Cerebellar cortex (tissue), 1 donor: Measurements from ENCODE around the gene NRXN3.

ENCODE experiments used
- DNase-seq: peaks from one replicate; pipeline ENCODE4 v3.0.0-alpha.2; 2015; ENCODE audit warnings: low spot score

Gene NRXN3

GRCh38 chr14:78170203-78170602, at the start of gene NRXN3:
Gene NRXN3, plus strand, starts transcription at chr14:78170373. Its CDS starts 72,721 bp downstream, at chr14:78243094.
- peak; percentile 9 for DNase-seq

GRCh38 chr14:78122436-78122835, 47.7 kb upstream of the NRXN3 start:
- no peak for DNase-seq

GRCh38 chr14:78123650-78124253, 46.4 kb upstream of the NRXN3 start:
- no peak for DNase-seq

GRCh38 chr14:78127961-78128360, 42.2 kb upstream of the NRXN3 start:
- DNase-seq = no peak

GRCh38 chr14:78129375-78129774, 40.8 kb upstream of the NRXN3 start:
- DNase-seq = no peak

GRCh38 chr14:78130356-78130755, 39.8 kb upstream of the NRXN3 start:
- no peak for DNase-seq

GRCh38 chr14:78131201-78131600, 39.0 kb upstream of the NRXN3 start:
- DNase-seq = no peak

GRCh38 chr14:78131616-78132015, 38.6 kb upstream of the NRXN3 start:
- DNase-seq = no peak

GRCh38 chr14:78135450-78135891, 34.7 kb upstream of the NRXN3 start:
- no peak for DNase-seq

GRCh38 chr14:78136695-78137094, 33.5 kb upstream of the NRXN3 start:
- DNase-seq = no peak

GRCh38 chr14:78141590-78141989, 28.6 kb upstream of the NRXN3 start:
- DNase-seq = no peak

GRCh38 chr14:78142998-78143397, 27.2 kb upstream of the NRXN3 start:
- no peak for DNase-seq

- DNase-seq = no peak
These were observed 26.6 kb upstream of the NRXN3 start for GRCh38 chr14:78143489-78144145.

- no peak for DNase-seq
These were observed 17.7 kb upstream of the NRXN3 start for GRCh38 chr14:78152201-78153063.

- no peak for DNase-seq
These were observed 17.2 kb upstream of the NRXN3 start for GRCh38 chr14:78153064-78153341.

GRCh38 chr14:78154827-78155226, 15.3 kb upstream of the NRXN3 start:
- DNase-seq = no peak

- no peak for DNase-seq
These were observed 14.0 kb upstream of the NRXN3 start for GRCh38 chr14:78156196-78156595.

- DNase-seq = no peak
These were observed 12.4 kb upstream of the NRXN3 start for GRCh38 chr14:78157494-78158437.

- DNase-seq = no peak
These were observed 8.0 kb upstream of the NRXN3 start for GRCh38 chr14:78162202-78162601.

- DNase-seq = peak; percentile 16
These were observed 5.8 kb upstream of the NRXN3 start for GRCh38 chr14:78164226-78164853.

- no peak for DNase-seq
These were observed 2.3 kb downstream of the NRXN3 start for GRCh38 chr14:78172428-78172827.
